TTC549 (cell line): Measurements from ENCODE around the gene CEACAM8.
A peak's percentile ranks its signal among the peaks of the same experiment; 100 is the strongest.
"Not testable (repeated sequence)": the region's sequence is repeated elsewhere in the genome, so short reads cannot be mapped to it uniquely, and the experiment has no call there.

ENCODE experiments used
- FAIRE-seq: peaks from 2 replicates; lab custom pipeline; 2012; peaks lifted over from hg19 to GRCh38; lab: Jason Lieb, UNC

The CEACAM8 gene

DNA sequence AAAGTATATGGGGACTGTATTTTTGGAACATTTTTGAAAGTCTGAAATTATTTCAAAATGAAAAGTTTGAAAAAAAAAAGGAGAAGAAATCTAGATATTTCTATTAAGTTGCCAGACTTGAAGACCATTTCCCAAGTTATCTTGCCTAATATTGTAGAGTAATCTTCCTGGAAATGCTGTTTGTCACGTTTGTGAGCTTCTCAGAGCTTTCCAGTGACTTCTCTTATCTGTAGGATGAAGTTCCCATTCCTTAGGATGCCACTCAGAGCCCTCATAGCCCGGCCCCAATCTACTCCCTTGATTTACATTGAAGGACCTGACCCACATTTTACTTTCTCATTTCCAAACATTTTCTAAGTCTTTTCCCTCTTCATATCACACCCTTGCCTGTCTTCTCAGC is 23.6 kb downstream of the CEACAM8 start:
- FAIRE-seq: no peak

DNA sequence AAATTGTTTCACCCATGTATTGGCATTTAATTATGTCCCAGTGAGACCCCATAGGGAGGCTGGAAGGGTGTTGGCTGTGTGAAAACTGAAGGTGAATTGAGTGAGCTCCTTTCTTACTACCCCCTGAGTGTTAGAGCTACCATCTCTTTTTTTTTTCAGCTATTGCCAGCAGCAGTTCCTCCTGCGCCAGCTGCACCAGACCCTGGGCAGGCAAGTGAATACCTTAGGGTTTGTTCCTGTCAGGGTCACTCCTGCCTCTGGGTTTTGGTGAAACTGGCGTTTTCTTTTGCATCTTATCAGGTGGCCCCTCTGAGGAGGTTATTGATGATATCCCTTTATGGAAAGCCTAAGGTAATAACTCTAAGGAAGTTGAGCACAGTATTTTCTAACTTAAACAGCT is 25.5 kb downstream of the CEACAM8 start:
- FAIRE-seq: no peak

GRCh38 chr19:42568006-42568405 is 26.7 kb downstream of the CEACAM8 start:
- FAIRE-seq: no peak

- FAIRE-seq: no peak
Measured at GRCh38 chr19:42567567-42567966, 27.2 kb downstream of the CEACAM8 start.

DNA sequence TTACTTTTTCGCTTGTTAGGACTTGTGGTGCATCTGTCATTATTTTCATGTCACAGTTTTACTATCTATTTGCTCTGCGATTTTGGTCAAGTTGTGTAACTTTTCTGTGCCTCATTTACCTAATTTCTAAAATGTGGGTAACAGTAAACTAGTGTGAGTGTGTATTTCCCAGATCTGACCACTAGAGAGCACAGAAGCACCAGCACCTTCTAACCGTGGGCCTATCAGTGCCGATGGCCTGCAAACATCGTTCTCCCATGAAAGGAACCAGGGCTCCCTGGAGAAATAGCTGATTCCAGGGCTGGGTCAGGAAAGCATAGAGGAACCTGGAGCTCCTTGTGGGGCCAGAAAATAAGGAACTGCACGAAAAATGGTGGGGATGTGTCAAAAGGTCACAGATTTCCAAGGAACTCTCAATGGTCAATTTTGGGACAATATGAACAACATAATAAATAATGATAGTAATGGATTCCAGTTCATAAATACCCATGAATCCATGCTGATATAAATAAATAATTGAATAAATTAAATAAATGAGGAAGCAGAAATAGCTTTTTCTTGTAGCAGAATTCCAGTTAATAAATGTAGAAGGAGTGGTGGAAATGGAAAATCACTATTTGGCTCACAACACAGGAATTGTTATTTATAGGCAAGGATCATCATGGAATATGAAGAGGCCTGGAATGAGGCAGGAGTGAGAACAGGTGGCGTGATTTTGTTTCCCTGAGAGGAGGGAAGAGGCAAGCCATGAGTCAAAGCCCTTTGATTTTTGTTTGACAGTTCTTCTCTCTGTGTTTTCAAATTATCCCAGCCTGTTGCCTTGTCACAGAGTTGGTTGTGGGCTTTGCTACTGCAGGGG is 31.1 kb downstream of the CEACAM8 start:
- FAIRE-seq: peak; percentile 63

DNA sequence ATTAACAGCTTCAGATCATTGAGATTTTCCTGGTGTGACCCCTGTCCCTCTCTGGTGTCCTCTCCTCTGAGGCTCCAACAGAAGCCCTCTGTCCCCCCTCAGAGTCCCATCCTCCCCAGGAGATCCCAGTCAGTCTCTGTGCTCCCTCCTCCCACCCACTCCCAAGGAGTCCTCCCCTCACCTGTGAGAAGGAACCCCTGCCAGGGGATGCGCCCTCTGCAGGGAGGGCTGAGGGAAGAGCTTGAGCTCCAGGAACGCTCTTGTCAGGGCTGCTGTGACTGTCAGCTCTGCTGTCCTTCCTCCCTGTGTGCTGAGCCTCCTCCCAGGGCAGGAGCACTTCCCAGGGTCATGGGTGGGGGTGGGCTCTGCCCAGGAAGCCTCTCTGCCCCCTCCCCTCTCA is 33.2 kb downstream of the CEACAM8 start:
- FAIRE-seq: no peak

GRCh38 chr19:42560731-42561130 is 34.0 kb downstream of the CEACAM8 start:
- no peak for FAIRE-seq

DNA sequence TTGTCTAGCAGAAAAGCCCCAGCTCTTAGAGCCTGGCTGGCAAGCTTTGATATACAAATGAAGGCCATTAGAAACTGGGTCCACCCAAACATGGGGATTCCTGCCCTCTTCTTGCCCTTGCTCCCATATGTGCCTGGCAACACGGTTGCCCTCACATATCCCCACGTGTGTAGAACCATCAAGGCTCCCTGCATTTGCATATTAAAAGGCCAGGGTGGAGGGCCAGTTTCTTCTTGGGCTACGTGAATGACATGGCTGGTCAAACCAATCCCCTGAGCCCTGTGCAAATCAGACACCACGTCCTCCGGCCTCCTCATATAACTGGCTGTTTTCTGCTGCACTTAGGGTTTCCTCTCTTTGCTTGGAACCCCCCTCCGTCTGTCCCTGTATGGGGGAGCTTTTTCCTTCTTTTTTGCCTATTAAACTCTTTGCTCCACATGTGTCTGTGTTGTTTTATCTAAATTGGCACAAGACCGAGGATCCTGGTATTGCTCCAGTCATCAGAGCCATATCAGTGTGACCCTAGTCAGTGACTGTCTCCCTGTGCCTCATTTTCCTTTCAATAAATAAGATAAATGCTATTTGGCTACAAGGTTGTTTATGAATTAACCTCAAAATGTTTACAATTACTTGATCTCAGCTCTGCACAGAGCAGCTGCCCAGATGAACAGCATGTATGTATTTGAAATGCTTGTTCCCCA is 36.1 kb downstream of the CEACAM8 start:
- no peak for FAIRE-seq

GRCh38 chr19:42557386-42557871 is 37.3 kb downstream of the CEACAM8 start:
- FAIRE-seq: not testable (repeated sequence)

- no peak for FAIRE-seq
Measured at GRCh38 chr19:42555801-42556200, 38.9 kb downstream of the CEACAM8 start.

DNA sequence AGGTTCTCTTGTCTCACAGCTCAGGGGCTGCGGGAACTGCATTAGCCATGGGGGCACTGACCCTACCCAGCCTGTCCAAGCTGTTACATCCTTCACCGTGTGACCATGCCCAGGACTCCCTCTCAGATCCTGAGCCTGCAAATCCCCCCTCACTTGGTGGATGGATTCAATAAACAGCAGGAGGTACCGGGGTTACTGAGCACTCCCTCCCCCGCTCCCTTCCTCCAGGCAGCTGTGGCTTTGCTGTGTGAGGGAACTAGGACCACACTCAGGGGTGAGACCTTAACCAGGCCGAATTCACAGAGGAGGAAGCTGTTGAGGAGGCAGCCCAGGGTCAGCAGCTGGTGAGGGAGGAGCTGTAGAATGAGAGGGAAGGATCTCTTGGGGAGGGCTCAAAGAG is 39.4 kb downstream of the CEACAM8 start:
- FAIRE-seq: no peak

DNA sequence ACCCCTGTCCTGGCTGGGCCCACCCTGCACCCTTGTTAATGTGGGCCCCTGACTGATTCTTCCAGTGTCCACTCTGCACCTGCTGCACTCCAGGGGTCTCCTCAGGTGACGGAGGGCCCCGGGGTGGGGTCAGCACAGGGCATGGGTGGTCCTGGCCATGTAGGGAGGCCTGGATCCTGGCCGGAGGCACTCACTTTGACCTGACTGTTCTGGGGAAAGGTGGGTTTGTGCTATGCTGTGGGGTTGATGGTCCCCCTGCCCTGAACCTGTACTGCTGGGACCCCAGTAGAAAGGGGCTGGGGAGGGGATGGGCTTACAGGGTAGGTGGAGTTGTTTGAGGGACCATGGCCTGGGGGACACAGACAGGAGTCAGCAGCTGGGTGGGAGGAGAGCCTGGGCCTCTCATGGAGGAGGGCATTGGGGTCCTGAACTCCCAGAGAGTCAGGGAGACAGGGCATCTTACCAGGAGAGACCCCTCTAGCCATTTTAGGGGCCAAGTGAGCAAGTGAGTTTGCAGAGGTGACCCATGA is 40.6 kb downstream of the CEACAM8 start:
- no peak for FAIRE-seq

DNA sequence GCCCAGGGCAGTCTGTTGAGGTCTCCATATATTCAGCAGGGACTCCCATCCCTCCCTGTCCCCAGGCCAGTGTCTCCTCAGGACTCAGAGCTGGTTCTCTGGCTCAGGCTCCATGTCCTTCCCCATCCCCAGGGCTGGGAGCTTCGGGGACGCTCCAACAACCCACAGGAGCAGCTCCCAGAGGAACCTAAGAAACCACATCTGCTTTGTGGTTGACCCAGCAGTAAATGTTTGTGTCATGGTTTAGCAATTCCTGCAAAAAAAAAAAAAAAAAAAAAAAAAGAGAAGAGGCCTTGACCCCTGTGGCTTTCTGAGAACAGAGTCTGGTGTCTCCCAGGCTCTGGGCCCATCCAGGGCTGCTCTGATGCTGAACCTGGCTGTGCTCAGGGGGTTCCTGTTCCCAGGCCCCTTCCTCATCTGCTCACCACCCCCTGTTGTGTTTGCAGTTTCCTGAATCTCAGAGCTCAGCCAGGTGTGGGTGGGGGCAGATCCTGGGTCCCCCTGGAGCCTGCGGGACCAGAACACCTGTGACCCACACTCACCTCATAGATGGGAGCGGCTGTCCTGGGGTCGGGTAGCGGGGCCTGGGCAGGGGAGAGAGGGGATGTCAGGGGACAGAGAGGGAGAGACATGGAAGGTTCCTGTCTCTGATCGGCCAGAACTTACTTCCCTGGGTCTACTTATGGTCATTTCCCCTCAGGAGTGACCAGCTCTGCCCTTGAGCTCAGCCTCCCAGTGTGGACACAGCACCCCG is 41.3 kb downstream of the CEACAM8 start:
- no peak for FAIRE-seq

GRCh38 chr19:42552086-42553065 is 42.3 kb downstream of the CEACAM8 start:
- no peak for FAIRE-seq

GRCh38 chr19:42550521-42550920 is 44.2 kb downstream of the CEACAM8 start:
- FAIRE-seq: not testable (repeated sequence)

- FAIRE-seq: not testable (repeated sequence)
Measured at GRCh38 chr19:42549067-42549466, 45.7 kb downstream of the CEACAM8 start.

DNA sequence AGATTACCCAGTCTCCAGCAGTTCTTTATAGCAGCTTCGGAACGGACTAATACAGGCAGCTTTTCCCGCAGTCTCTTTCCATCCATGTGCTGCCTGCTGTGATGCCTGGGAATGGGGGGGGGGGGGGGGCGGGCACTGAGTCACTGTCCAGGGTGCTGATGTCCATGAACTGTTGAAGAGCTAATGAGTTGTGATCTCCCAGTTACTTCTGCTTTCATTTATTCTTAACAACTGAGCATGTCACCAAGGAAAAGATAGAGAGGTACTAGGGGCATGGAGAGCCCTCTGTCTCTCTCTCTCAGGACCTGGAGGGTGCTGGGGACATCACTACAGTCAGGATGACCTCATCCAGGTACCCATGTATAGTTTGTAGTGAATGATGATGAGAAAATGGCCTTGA is 46.2 kb downstream of the CEACAM8 start:
- no peak for FAIRE-seq

DNA sequence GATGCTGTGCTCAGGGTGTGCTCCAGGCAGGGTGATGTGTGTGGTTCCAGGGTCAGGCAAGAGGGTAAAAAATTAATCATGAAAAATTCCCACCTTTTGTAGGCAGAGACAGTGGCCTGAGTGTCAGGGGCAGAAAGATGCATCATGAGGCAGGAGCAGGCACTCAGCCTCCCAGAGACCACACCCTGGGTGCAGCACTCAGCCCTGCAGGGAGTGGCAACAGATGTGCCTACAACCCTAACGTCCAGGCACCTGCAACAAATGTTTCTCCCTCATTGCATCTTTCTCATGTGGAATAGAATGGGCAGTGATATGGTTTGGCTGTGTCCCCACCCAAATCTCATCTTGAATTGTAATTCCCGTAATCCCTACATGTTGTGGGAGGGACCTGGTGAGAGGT is 46.8 kb downstream of the CEACAM8 start:
- FAIRE-seq: no peak

DNA sequence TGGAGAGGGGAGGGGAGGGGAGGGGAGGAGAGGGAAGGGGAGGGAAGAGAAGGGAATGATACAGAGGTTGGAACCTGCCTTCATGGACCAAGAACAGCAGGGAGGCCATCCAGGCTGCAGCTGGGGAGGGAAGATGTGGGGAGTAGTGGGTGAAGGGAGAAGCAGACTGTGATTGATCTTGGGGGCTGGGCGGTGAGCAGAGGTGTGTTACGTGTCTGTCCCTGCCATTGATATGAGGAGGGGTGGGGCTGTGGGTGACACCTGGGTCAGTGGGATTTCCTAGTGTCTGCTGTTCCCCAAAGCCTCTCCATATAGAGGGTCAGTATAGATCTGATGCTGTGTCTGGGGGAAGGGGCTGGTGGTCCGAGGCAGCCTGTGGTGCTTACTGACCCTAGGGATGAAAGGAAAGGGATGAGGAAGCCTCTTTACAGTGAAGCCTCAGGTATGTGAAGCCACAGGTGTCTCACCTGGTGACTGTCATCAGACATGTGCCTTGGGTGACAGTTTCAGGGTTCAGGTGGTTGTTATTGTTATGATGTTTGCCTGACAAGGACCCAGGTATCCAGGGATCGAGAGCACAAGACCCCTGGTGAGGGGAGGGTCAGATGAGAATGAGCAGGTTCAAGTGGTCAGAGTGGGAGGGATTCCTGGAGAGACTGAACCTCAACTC is 47.8 kb downstream of the CEACAM8 start:
- no peak for FAIRE-seq

DNA sequence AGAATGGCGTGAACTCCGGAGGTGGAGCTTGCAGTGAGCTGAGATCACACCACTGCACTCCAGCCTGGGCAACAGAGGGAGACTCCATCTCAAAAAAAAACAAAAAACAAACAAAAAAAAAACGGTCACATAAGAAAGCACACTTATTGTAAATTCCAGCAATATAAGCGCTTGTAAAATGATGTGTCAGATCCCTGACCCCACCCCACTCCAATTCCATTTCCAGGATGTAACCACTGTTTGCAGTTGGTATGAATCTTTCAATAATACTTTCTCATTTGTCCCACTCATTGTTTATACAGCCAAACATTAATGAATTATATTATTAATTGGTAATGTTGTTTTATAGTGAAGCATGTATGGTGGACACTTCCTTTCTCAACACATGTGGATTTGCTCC is 50.6 kb downstream of the CEACAM8 start:
- no peak for FAIRE-seq

GRCh38 chr19:42542791-42543190 is 51.9 kb downstream of the CEACAM8 start:
- no peak for FAIRE-seq
